Measurements from ENCODE around the gene ASPSCR1. TPM values are rescaled to one million over a fixed set of nuclear protein-coding genes. Genes with fewer than 3 reads are reported as not detected.

The ASPSCR1 gene
- total and polyA plus RNA-seq, 2 of the 13 experiments (the other 11 are each of a cell fraction or from before 2014, with no cell fraction given): 274 to 314 TPM

- H3K79me2 ChIP-seq (ENCODE audit: insufficient read depth, low read length): peaks cover 17% of the 10 kb centered on the region
- ATAC-seq: peak; percentile 31
- no peak for DNase-seq (ENCODE audit: low spot score)
- H4K20me1 ChIP-seq (ENCODE audit: insufficient read depth, low read length): no peaks in the 10 kb centered on the region
- H3K27ac ChIP-seq (ENCODE audit: extremely low read length, insufficient read depth, low read length): peak overlapping the region; percentile 75
- POLR2A ChIA-PET: interaction anchor here (0.8 to 4.6 kb wide), 25 partner anchors 8 to 306 kb away, joined by 3 to 356 read pairs (median 6); partner anchors contain the start of genes ALYREF, ANAPC11, ASPSCR1 and CENPX
- H3K4me2 ChIP-seq (ENCODE audit: low read depth, low read length): peak overlapping the region; percentile 89
- H3K9me3 ChIP-seq (ENCODE audit: low read length): no peaks in the 10 kb centered on the region; the same call in 1 of the 2 replicates
- no peak for FAIRE-seq
- peaks cover 76% of the 10 kb centered on the region for H3K4me1 ChIP-seq (ENCODE audit: insufficient read depth, low read length)
- no peaks in the 10 kb centered on the region for H3K36me3 ChIP-seq (replicated peaks in 1 of 2; ENCODE audit: control insufficient read depth in 1 of 2, insufficient read depth in 2 of 2, low read length in 2 of 2)
- peak overlapping the region; percentile 80 for H3K9ac ChIP-seq (ENCODE audit: insufficient read depth, low read depth, low read length)
- H3K27me3 ChIP-seq (ENCODE audit: control insufficient read depth in 1 of 2, insufficient read depth in 2 of 2, low read length in 2 of 2): no peaks in the 10 kb centered on the region
- CTCF ChIA-PET (ENCODE audit: low intra/inter-chr PET ratio, low total read pairs): no interaction called here
- in situ Hi-C loops (cut with HindIII; ENCODE audit: extremely low pct_ligation_motif_present, low pct_unique_long_range_greater_than_20kb): no loop called here
- H3K4me3 ChIP-seq (replicated peaks in 1 of 3; ENCODE audit: insufficient read depth in 1 of 3, low read depth in 2 of 3, low read length in 3 of 3): peak overlapping the region; percentile 44 to 74 (median 48)
- no peak overlapping the region for H2AFZ ChIP-seq (ENCODE audit: low read length)
- WGBS (ENCODE audit: low lambda C conversion rate): 7% methylated on average over 5 of the region's 5 CpGs
- BruUV-seq (replicated peaks): no TSS peak
- intact Hi-C loops (cut with micrococcal nuclease; ENCODE audit: unreplicated experiment): no loop called here
- no peak; the same call in 1 of the 2 replicates for TF ChIP-seq NFYC (CRISPR knock-in tag; IDR thresholded peaks at IDR 0.05)
- TF ChIP-seq PCBP1 (IDR thresholded peaks at IDR 0.05; ENCODE audit: borderline replicate concordance, low read depth, low read length): no peak
- TF ChIP-seq MYNN (CRISPR knock-in tag; IDR thresholded peaks at IDR 0.05; ENCODE audit: low read depth): no peak
- 0 out of 2 replicates have a peak, but pooled peaks have one; percentile 5 for TF ChIP-seq HIVEP1 (CRISPR knock-in tag; IDR thresholded peaks at IDR 0.05)
- TF ChIP-seq ZNF770 (CRISPR knock-in tag; IDR thresholded peaks at IDR 0.05): no peak
- TF ChIP-seq ZNF883 (CRISPR knock-in tag; IDR thresholded peaks at IDR 0.05; ENCODE audit: not compliant biosample characterization): no peak
- TF ChIP-seq MAF1 (CRISPR knock-in tag; IDR thresholded peaks at IDR 0.05; ENCODE audit: borderline replicate concordance): no peak
- TF ChIP-seq SMARCC2 (IDR thresholded peaks at IDR 0.05): no peak
- no peak for TF ChIP-seq ZIK1 (CRISPR knock-in tag; IDR thresholded peaks at IDR 0.05; ENCODE audit: borderline replicate concordance, low read depth)
- TF ChIP-seq ZNF232 (CRISPR knock-in tag; IDR thresholded peaks at IDR 0.05; ENCODE audit: borderline replicate concordance): no peak
- TF ChIP-seq SMARCE1 (IDR thresholded peaks at IDR 0.05; ENCODE audit: borderline replicate concordance): no peak
- no peak for TF ChIP-seq YEATS4 (CRISPR knock-in tag; IDR thresholded peaks at IDR 0.05; ENCODE audit: borderline replicate concordance)
- no peak for TF ChIP-seq ZNF574 (CRISPR knock-in tag; IDR thresholded peaks at IDR 0.05)
- no peak for TF ChIP-seq ZNF564 (CRISPR knock-in tag; IDR thresholded peaks at IDR 0.05)
- 0 out of 2 replicates have a peak, but pooled peaks have one; percentile 43 for TF ChIP-seq ZNF350 (CRISPR knock-in tag; IDR thresholded peaks at IDR 0.05; ENCODE audit: borderline replicate concordance, low read depth)
- no peak for TF ChIP-seq THRA (CRISPR knock-in tag; IDR thresholded peaks at IDR 0.05; ENCODE audit: borderline replicate concordance)
- TF ChIP-seq ZFP37 (CRISPR knock-in tag; IDR thresholded peaks at IDR 0.05; ENCODE audit: borderline replicate concordance): no peak
- TF ChIP-seq SMYD3 (CRISPR knock-in tag; IDR thresholded peaks at IDR 0.05): peak; percentile 7; the same call in 1 of the 2 replicates
These were observed 10.2 kb upstream of the ASPSCR1 start for GRCh38 chr17:81967244-81967532.
